CD4-positive, alpha-beta T cell treated with Interleukin-4 for 4 hours (primary cell): ENCODE measurements around the gene PIGV.
"Not testable (repeated sequence)": the region's sequence is repeated elsewhere in the genome, so short reads cannot be mapped to it uniquely, and the experiment has no call there.

Source experiments
- DNase-seq: peaks from one replicate; pipeline ENCODE4 v3.0.0-alpha.2; 2020

The PIGV gene

DNA sequence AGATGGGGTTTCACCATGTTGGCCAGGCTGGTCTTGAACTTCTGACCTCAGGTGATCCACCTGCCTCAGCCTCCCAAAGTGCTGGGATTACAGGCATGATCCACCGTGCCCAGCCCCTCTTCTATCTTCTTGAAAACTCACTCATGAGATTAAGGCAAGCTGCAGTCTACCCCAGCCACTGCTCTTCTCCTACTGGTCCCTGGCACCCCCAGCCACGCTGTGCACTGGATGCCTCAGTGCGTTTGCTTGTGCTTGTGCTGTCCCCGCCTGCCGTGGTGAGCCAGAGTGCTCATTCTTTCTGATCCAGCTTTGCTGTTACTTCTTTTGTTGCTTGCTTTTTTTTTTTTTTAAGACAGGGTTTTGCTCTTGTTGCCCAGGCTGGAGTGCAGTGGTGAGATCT, 49.9 kb downstream of the PIGV start:
- DNase-seq, result not testable (repeated sequence)

- DNase-seq, result peak; percentile 72
Measured at GRCh38 chr1:26838474-26839338, 51.0 kb downstream of the PIGV start.

- no peak for DNase-seq
Measured at GRCh38 chr1:26839339-26839722, 51.6 kb downstream of the PIGV start.

GRCh38 chr1:26839779-26840178, 52.0 kb downstream of the PIGV start:
- no peak for DNase-seq

GRCh38 chr1:26844424-26845196, 56.9 kb downstream of the PIGV start:
- no peak for DNase-seq

DNA sequence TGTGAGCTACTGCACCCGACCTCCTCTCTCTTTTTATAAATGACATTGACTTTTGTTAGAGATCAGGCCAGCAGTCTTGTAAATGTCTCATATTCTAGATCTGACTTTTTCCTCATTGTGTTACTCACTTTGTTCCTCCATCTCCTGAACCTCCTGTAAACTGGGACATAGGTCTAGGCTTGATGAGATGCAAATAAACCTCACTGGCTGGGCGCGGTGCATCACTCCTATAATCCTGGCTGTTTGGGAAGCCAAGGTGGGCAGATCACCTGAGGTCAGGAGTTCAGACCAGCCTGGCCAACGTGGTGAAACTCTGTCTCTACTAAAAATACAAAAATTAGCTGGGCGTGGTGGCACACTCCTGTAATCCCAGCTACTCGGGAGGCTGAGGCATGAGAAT, 60.1 kb downstream of the PIGV start:
- DNase-seq, result not testable (repeated sequence)
